Measurements from ENCODE around the gene SCGB1C2. TPM values are rescaled to one million over a fixed set of nuclear protein-coding genes. Genes with fewer than 3 reads are reported as not detected.

The SCGB1C2 gene
- total RNA-seq, 3 donors from 2014 or later (not counting 1 experiment from before 2014, with no cell fraction given): not detected

- H3K27me3 ChIP-seq (ENCODE audit: control insufficient read depth, insufficient read depth, low read length): no peaks in the 10 kb centered on the region
- H3K36me3 Mint-ChIP-seq: no peaks in the 10 kb centered on the region
- no peaks in the 10 kb centered on the region for H3K4me1 ChIP-seq (ENCODE audit: control insufficient read depth, insufficient read depth, low read length)
- no peak overlapping the region for H3K4me3 ChIP-seq (ENCODE audit: low read length)
- no peak overlapping the region for H3K4me3 Mint-ChIP-seq
- intact Hi-C loops (cut with micrococcal nuclease): no loop called here
- no peak for TF ChIP-seq CTCF (IDR thresholded peaks at IDR 0.05)
- H3K27ac ChIP-seq (ENCODE audit: low read length): no peak overlapping the region
- ATAC-seq (no peak), DNase-seq (no peak)
- no peaks in the 10 kb centered on the region for H3K9me3 Mint-ChIP-seq
- H3K4me1 Mint-ChIP-seq: no peaks in the 10 kb centered on the region
- H3K27ac Mint-ChIP-seq: no peak overlapping the region
- H3K36me3 ChIP-seq (ENCODE audit: control insufficient read depth, insufficient read depth, low read length): no peaks in the 10 kb centered on the region
- WGBS (ENCODE audit: insufficient coverage): 89% methylated on average over 19 of the region's 19 CpGs
- no peaks in the 10 kb centered on the region for H3K9me3 ChIP-seq (ENCODE audit: control insufficient read depth, insufficient read depth, low read length)
- H3K27me3 Mint-ChIP-seq (ENCODE audit: low read depth in 2 of 2): peaks cover 0 to 2% of the 10 kb centered on the region in 2 donors
Measured at GRCh38 chr17:156946-157345, 19.6 kb downstream of the SCGB1C2 start.

- ATAC-seq (no peak), DNase-seq (no peak)
- Histone ChIP-seq H3K36me3 (ENCODE audit: control insufficient read depth, insufficient read depth, low read length) (no peaks in the 10 kb centered on the region), H3K4me3 (ENCODE audit: low read length) (no peak overlapping the region), H3K4me1 (ENCODE audit: control insufficient read depth, insufficient read depth, low read length) (no peaks in the 10 kb centered on the region), H3K9me3 (ENCODE audit: control insufficient read depth, insufficient read depth, low read length) (no peaks in the 10 kb centered on the region), H3K27me3 (ENCODE audit: control insufficient read depth, insufficient read depth, low read length) (no peaks in the 10 kb centered on the region), H3K27ac (ENCODE audit: low read length) (no peak overlapping the region)
- Mint-ChIP-seq H3K27ac (no peak overlapping the region), H3K36me3 (no peaks in the 10 kb centered on the region), H3K9me3 (no peaks in the 10 kb centered on the region), H3K4me1 (no peaks in the 10 kb centered on the region), H3K27me3 (ENCODE audit: low read depth in 2 of 2) (peaks cover 0 to 2% of the 10 kb centered on the region in 2 donors), H3K4me3 (no peak overlapping the region)
- intact Hi-C loops (cut with micrococcal nuclease): no loop called here
- WGBS (ENCODE audit: insufficient coverage): 90% methylated on average over 4 of the region's 4 CpGs
- TF ChIP-seq CTCF (IDR thresholded peaks at IDR 0.05): no peak
Measured at GRCh38 chr17:157901-158300, 20.5 kb downstream of the SCGB1C2 start.

- Histone ChIP-seq H3K4me1 (ENCODE audit: control insufficient read depth, insufficient read depth, low read length) (no peaks in the 10 kb centered on the region), H3K27me3 (ENCODE audit: control insufficient read depth, insufficient read depth, low read length) (no peaks in the 10 kb centered on the region), H3K4me3 (ENCODE audit: low read length) (no peak overlapping the region), H3K9me3 (ENCODE audit: control insufficient read depth, insufficient read depth, low read length) (no peaks in the 10 kb centered on the region), H3K27ac (ENCODE audit: low read length) (no peak overlapping the region), H3K36me3 (ENCODE audit: control insufficient read depth, insufficient read depth, low read length) (no peaks in the 10 kb centered on the region)
- Mint-ChIP-seq H3K27me3 (ENCODE audit: low read depth in 2 of 2) (peaks cover 0 to 2% of the 10 kb centered on the region in 2 donors), H3K4me1 (no peaks in the 10 kb centered on the region), H3K27ac (no peak overlapping the region), H3K9me3 (no peaks in the 10 kb centered on the region), H3K36me3 (no peaks in the 10 kb centered on the region), H3K4me3 (no peak overlapping the region)
- ATAC-seq (no peak), DNase-seq (no peak)
- 88% methylated on average over 7 of the region's 7 CpGs for WGBS (ENCODE audit: insufficient coverage)
- intact Hi-C loops (cut with micrococcal nuclease): no loop called here
- no peak for TF ChIP-seq CTCF (IDR thresholded peaks at IDR 0.05)
Measured at GRCh38 chr17:158379-158778, 21.0 kb downstream of the SCGB1C2 start.

GRCh38 chr17:159609-160008 is 22.2 kb downstream of the SCGB1C2 start:
- no peaks in the 10 kb centered on the region for H3K4me1 Mint-ChIP-seq
- Histone ChIP-seq H3K4me1 (ENCODE audit: control insufficient read depth, insufficient read depth, low read length) (no peaks in the 10 kb centered on the region), H3K27me3 (ENCODE audit: control insufficient read depth, insufficient read depth, low read length) (no peaks in the 10 kb centered on the region), H3K36me3 (ENCODE audit: control insufficient read depth, insufficient read depth, low read length) (no peaks in the 10 kb centered on the region), H3K4me3 (ENCODE audit: low read length) (no peak overlapping the region), H3K27ac (ENCODE audit: low read length) (no peak overlapping the region), H3K9me3 (ENCODE audit: control insufficient read depth, insufficient read depth, low read length) (no peaks in the 10 kb centered on the region)
- 93% methylated on average over 15 of the region's 15 CpGs for WGBS (ENCODE audit: insufficient coverage)
- ATAC-seq: no peak
- intact Hi-C loops (cut with micrococcal nuclease): no loop called here
- H3K36me3 Mint-ChIP-seq: no peaks in the 10 kb centered on the region
- peaks cover 0 to 2% of the 10 kb centered on the region in 2 donors for H3K27me3 Mint-ChIP-seq (ENCODE audit: low read depth in 2 of 2)
- no peak for TF ChIP-seq CTCF (IDR thresholded peaks at IDR 0.05)
- H3K9me3 Mint-ChIP-seq: no peaks in the 10 kb centered on the region
- no peak overlapping the region for H3K4me3 Mint-ChIP-seq
- DNase-seq: no peak
- H3K27ac Mint-ChIP-seq: no peak overlapping the region
